GM12878 (cell line): ENCODE data around the gene WNT5B. TPM values are rescaled to one million over a fixed set of nuclear protein-coding genes. Genes with fewer than 3 reads are reported as not detected.

Experiments
- ATAC-seq: fragments of 200-7000 bp; cut with Tn5 transposase; 3 replicates; pipeline ENCODE4 v1.9.1; 2020; ENCODE audit warnings: mild to moderate bottlenecking, moderate library complexity
- BruUV-seq: library from RNA; stranded (reverse); fragments of 400-500 nt; replicated peaks from 2 replicates; lab custom pipeline; 2021; lab: Mats Ljungman, UMichigan
- CTCF ChIA-PET: fragments of 300-600 bp; sonication (Branson Sonifier 250); formaldehyde crosslinking; extraction: SDS; loops from one replicate; lab custom pipeline; 2021; ENCODE audit warnings: inconsistent platforms; lab: Yijun Ruan, JAX
- POLR2A ChIA-PET: fragments of 350-600 bp; formaldehyde crosslinking; extraction: SDS; loops from one replicate; lab custom pipeline; 2021; ENCODE audit warnings: inconsistent platforms; lab: Charles Lee
- RAD21 ChIA-PET: fragments of 300-600 bp; sonication (Branson Sonifier 250); formaldehyde crosslinking; loops from one replicate; lab custom pipeline; 2023; ENCODE audit warnings: antibody characterized with exemption; ENCODE audit not compliant: unreplicated experiment; lab: Charles Lee
- SMC1A ChIA-PET: fragments of 300-600 bp; sonication (Branson Sonifier 250); formaldehyde crosslinking; loops from one replicate; lab custom pipeline; 2023; ENCODE audit not compliant: unreplicated experiment, uncharacterized antibody; lab: Charles Lee
- DNase-seq: peaks from one replicate; pipeline ENCODE4 v3.0.0-alpha.2; 2011; ENCODE audit warnings: low read depth, low spot score
- FAIRE-seq: peaks from 3 replicates; lab custom pipeline; 2011; peaks lifted over from hg19 to GRCh38; lab: Jason Lieb, UNC
- H2AFZ ChIP-seq: 2 replicates; pipeline ENCODE4 v1.6.0; 2011; ENCODE audit warnings: low read depth, low read length, control low read depth; ENCODE audit not compliant: control insufficient read depth
- H3K27ac ChIP-seq: 2 replicates; pipeline ENCODE4 v1.5.1; 2011; ENCODE audit warnings: control low read depth; ENCODE audit not compliant: control insufficient read depth, insufficient read depth
- H3K27me3 ChIP-seq, 2 experiments: replicated peaks in 1 of 2; 2 replicates each; pipeline versions ENCODE4 v1.6.0 to v1.6.1; 2011; ENCODE audit warnings: low read length in 1 of 2; ENCODE audit not compliant: control insufficient read depth in 2 of 2, insufficient read depth in 2 of 2
- H3K36me3 ChIP-seq, 2 experiments: 2 replicates each; pipeline ENCODE4 v1.5.1; 2011; ENCODE audit warnings: low read length in 1 of 2; ENCODE audit not compliant: control insufficient read depth in 2 of 2, insufficient read depth in 2 of 2
- H3K4me1 ChIP-seq: 2 replicates; pipeline ENCODE4 v1.6.1; 2011; ENCODE audit warnings: mild to moderate bottlenecking, low read length, moderate library complexity, mixed read lengths; ENCODE audit not compliant: control insufficient read depth, insufficient read depth
- H3K4me2 ChIP-seq: 2 replicates; pipeline ENCODE4 v1.6.0; 2011; ENCODE audit warnings: control low read depth; ENCODE audit not compliant: control insufficient read depth, insufficient read depth
- H3K4me3 ChIP-seq: fragments of 200-600 bp; sonication (generic); 2 replicates; pipeline ENCODE4 v1.5.1; 2016
- H3K79me2 ChIP-seq: 2 replicates; pipeline ENCODE4 v1.6.0; 2011; ENCODE audit warnings: low read length; ENCODE audit not compliant: control insufficient read depth, insufficient read depth
- H3K9ac ChIP-seq: 2 replicates; pipeline ENCODE4 v1.8.0; 2011; ENCODE audit warnings: low read length, control low read depth, mixed read lengths; ENCODE audit not compliant: control insufficient read depth, insufficient read depth
- H3K9me3 ChIP-seq: replicated peaks from 3 replicates; pipeline ENCODE4 v1.5.1; 2011; ENCODE audit warnings: mild to moderate bottlenecking, low read length; ENCODE audit not compliant: control insufficient read depth, insufficient read depth
- H4K20me1 ChIP-seq: 2 replicates; pipeline ENCODE4 v1.6.0; 2011; ENCODE audit not compliant: control insufficient read depth, insufficient read depth
- RUNX3 ChIP-seq: IDR thresholded peaks from 2 replicates; pipeline ENCODE4 v1.6.1; 2012; ENCODE audit warnings: low read length, inconsistent platforms
- TCF12 ChIP-seq: IDR thresholded peaks from 2 replicates; pipeline ENCODE4 v1.6.1; 2011; ENCODE audit warnings: low read depth, mild to moderate bottlenecking, low read length
- ZNF24 ChIP-seq: fragments of 450-650 bp; IDR thresholded peaks from 2 replicates; pipeline ENCODE4 v1.6.1; 2017; ENCODE audit warnings: antibody characterized with exemption, mild to moderate bottlenecking
- WGBS: methylation state at CpG from one replicate; pipeline ENCODE4 v1.1.6; 2016; ENCODE audit warnings: low lambda C conversion rate; ENCODE audit not compliant: insufficient replicate concordance, insufficient coverage; ENCODE audit errors: missing lambda C conversion rate; 5-methylcytosine and 5-hydroxymethylcytosine counted together
- in situ Hi-C: fragments of 300-500 bp; cut with MboI; formaldehyde crosslinking; loops from 9 replicates; pipeline ENCODE4 v1.14.3; 2018; ENCODE audit warnings: mixed read lengths
- intact Hi-C: fragments of 100-400 bp; cut with micrococcal nuclease; formaldehyde crosslinking; loops from one replicate; pipeline ENCODE4 v1.14.2; 2022; ENCODE audit not compliant: unreplicated experiment
- polyA plus RNA-seq, 11 experiments: library from polyadenylated mRNA; depleted of rRNA in 4 of 11; unstranded in 6 of 11; stranded (reverse) in 5 of 11; fragments of >200 nt; fragmentation: Nextera tagmentation in 4 of 11; fragmentation: Illumina TruSeq in 1 of 11; extraction: Ambion mirVana in 4 of 11; extraction: Trizol in 1 of 11; gene quantifications; 1 replicate in 1 of 11; 2 replicates in 10 of 11; pipeline versions ENCODE4 v1.2.1 to v1.2.3, GENCODE V29; 2011 to 2016; ENCODE audit warnings: inconsistent platforms in 2 of 11, missing spikeins in 2 of 11, low read depth in 1 of 11
- total RNA-seq, 4 experiments: library from RNA; depleted of rRNA in 3 of 4; stranded (reverse); fragments of >200 nt in 3 of 4; fragmentation: Illumina TruSeq in 1 of 4; extraction: Trizol in 1 of 4; gene quantifications; 2 replicates each; pipeline versions ENCODE4 v1.2.1 to v1.2.3, GENCODE V29; 2013 to 2021
- TF ChIP-seq, protein P1 (sequence below): fragments of 450-650 bp; IDR thresholded peaks from 2 replicates; pipeline ENCODE4 v1.6.1; 2017; ENCODE audit warnings: borderline replicate concordance
- TF ChIP-seq, protein P2 (sequence below), 3 experiments: IDR thresholded peaks in 2 of 3; conservative IDR thresholded peaks in 1 of 3; 2 replicates each; pipeline ENCODE4 v1.5.1; 2011; ENCODE audit warnings: low read depth in 3 of 3, low read length in 3 of 3, mild to moderate bottlenecking in 3 of 3, control low read depth in 2 of 3, moderate library complexity in 2 of 3, inconsistent platforms in 1 of 3, mixed read lengths in 1 of 3; ENCODE audit not compliant: control insufficient read depth in 2 of 3, insufficient read depth in 1 of 3; ENCODE audit errors: extremely low read depth in 1 of 3
- TF ChIP-seq, protein P3 (sequence below): fragments of 450-650 bp; IDR thresholded peaks from 2 replicates; pipeline ENCODE4 v1.6.1; 2017; ENCODE audit warnings: mild to moderate bottlenecking, low read depth, inconsistent platforms; ENCODE audit not compliant: poor library complexity, severe bottlenecking

WNT5B gene
- total and polyA plus RNA-seq, 10 of the 15 experiments (the other 5 are each of a cell fraction or from before 2014, with no cell fraction given): 0.45 to 18.3 (median 5.4) TPM

DNA sequence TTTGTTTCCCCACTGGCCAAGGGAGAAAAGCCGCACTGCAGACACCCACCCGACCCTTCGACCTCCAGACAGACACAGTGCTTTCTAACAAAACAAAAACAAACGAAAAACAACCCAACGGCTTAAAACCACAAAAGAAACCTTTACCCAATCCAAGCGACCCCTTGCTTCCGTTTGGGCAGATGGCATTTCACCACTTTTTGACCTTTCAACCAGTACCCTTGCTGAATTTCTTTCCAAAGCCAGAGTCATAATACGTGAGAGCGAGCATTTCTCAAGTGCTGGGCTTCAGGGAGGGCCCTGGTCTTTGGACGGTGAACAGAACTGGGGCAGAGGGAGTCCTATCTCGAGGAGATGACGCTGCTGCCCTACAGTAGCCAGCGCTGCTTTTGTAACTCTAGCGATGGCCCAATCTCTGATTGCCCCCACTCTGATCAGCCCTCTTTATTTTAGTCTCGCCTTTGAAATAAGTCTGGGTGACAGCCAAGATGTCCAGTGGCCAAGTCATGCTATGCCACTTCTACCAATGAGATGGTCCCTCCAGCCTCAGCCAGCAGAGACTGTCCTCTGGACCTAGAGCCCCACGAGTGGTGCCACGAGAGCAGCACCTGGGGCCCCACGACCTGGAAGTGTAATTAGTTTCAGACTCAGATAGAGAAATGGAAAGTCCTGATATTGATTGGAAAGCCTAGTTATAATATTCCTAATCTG, 40.0 kb downstream of the WNT5B start:
- intact Hi-C loops: no loop called here
- SMC1A ChIA-PET: no interaction called here
- WGBS: 23% methylated on average over 18 of the region's 18 CpGs
- Histone ChIP-seq H3K36me3 (no peaks in the 10 kb centered on the region), H4K20me1 (no peaks in the 10 kb centered on the region), H3K4me1 (peaks cover 7% of the 10 kb centered on the region), H3K27me3 (no peaks in the 10 kb centered on the region), H3K4me2 (no peak overlapping the region), H3K9ac (0 out of 2 replicates have a peak overlapping the region, but pooled peaks have one; percentile 29), H2AFZ (peak overlapping the region; percentile 81), H3K27ac (no peak overlapping the region), H3K79me2 (no peaks in the 10 kb centered on the region), H3K9me3 (no peaks in the 10 kb centered on the region), H3K4me3 (no peak overlapping the region)
- RAD21 ChIA-PET: no interaction called here
- TF ChIP-seq RUNX3: peak; percentile 32; the same call in 1 of the 2 replicates
- no peak for TF ChIP-seq TCF12
- TF ChIP-seq, protein P1, sequence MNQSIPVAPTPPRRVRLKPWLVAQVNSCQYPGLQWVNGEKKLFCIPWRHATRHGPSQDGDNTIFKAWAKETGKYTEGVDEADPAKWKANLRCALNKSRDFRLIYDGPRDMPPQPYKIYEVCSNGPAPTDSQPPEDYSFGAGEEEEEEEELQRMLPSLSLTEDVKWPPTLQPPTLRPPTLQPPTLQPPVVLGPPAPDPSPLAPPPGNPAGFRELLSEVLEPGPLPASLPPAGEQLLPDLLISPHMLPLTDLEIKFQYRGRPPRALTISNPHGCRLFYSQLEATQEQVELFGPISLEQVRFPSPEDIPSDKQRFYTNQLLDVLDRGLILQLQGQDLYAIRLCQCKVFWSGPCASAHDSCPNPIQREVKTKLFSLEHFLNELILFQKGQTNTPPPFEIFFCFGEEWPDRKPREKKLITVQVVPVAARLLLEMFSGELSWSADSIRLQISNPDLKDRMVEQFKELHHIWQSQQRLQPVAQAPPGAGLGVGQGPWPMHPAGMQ: no peak
- TF ChIP-seq ZNF24: no peak
- TF ChIP-seq, protein P2, sequence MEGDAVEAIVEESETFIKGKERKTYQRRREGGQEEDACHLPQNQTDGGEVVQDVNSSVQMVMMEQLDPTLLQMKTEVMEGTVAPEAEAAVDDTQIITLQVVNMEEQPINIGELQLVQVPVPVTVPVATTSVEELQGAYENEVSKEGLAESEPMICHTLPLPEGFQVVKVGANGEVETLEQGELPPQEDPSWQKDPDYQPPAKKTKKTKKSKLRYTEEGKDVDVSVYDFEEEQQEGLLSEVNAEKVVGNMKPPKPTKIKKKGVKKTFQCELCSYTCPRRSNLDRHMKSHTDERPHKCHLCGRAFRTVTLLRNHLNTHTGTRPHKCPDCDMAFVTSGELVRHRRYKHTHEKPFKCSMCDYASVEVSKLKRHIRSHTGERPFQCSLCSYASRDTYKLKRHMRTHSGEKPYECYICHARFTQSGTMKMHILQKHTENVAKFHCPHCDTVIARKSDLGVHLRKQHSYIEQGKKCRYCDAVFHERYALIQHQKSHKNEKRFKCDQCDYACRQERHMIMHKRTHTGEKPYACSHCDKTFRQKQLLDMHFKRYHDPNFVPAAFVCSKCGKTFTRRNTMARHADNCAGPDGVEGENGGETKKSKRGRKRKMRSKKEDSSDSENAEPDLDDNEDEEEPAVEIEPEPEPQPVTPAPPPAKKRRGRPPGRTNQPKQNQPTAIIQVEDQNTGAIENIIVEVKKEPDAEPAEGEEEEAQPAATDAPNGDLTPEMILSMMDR (IDR thresholded peaks at IDR 0.05 in 2 of 3, conservative IDR thresholded peaks at IDR 0.05 in 1 of 3; ENCODE audit: control insufficient read depth in 2 of 3, extremely low read depth in 1 of 3, insufficient read depth in 1 of 3, low read depth in 3 of 3, low read length in 3 of 3): no peak
- TF ChIP-seq, protein P3, sequence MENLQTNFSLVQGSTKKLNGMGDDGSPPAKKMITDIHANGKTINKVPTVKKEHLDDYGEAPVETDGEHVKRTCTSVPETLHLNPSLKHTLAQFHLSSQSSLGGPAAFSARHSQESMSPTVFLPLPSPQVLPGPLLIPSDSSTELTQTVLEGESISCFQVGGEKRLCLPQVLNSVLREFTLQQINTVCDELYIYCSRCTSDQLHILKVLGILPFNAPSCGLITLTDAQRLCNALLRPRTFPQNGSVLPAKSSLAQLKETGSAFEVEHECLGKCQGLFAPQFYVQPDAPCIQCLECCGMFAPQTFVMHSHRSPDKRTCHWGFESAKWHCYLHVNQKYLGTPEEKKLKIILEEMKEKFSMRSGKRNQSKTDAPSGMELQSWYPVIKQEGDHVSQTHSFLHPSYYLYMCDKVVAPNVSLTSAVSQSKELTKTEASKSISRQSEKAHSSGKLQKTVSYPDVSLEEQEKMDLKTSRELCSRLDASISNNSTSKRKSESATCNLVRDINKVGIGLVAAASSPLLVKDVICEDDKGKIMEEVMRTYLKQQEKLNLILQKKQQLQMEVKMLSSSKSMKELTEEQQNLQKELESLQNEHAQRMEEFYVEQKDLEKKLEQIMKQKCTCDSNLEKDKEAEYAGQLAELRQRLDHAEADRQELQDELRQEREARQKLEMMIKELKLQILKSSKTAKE: no peak
- DNase-seq: no peak
- BruUV-seq: no TSS peak
- peak; percentile 41 for FAIRE-seq
- POLR2A ChIA-PET: no interaction called here
- ATAC-seq: no peak
- CTCF ChIA-PET: interaction anchor here (0.9 kb wide), 1 partner anchor 34 kb away, joined by 3 read pairs; no protein-coding TSS in a partner anchor
- in situ Hi-C loops: no loop called here
